CD8-positive, alpha-beta memory T cell (primary cell): Measurements from ENCODE around the gene NAA40. TPM values are rescaled to one million over a fixed set of nuclear protein-coding genes. Genes with fewer than 3 reads are reported as not detected.

Experiments used
- CTCF ChIA-PET: fragments of 350-600 bp; sonication (Branson Sonifier 250); formaldehyde crosslinking; loops from one replicate; lab custom pipeline; 2021; ENCODE audit warnings: antibody characterized with exemption; lab: Charles Lee
- POLR2A ChIA-PET: fragments of 350-600 bp; sonication (Branson Sonifier 250); formaldehyde crosslinking; loops from one replicate; lab custom pipeline; 2021; ENCODE audit warnings: antibody characterized with exemption; lab: Charles Lee
- DNase-seq, 5 donors: peaks; one replicate each; pipeline versions ENCODE4 v3.0.0 to v3.0.0-alpha.2; 2020 to 2022; ENCODE audit warnings: mixed read lengths in 1 of 5
- H3K27ac ChIP-seq: one replicate; pipeline ENCODE4 v1.7.0; 2013; ENCODE audit warnings: low read depth, mild to moderate bottlenecking, low read length, moderate library complexity
- H3K27me3 ChIP-seq: 2 replicates; pipeline ENCODE4 v1.7.0; 2013; ENCODE audit warnings: low read length, mild to moderate bottlenecking; ENCODE audit not compliant: insufficient read depth, poor library complexity, severe bottlenecking
- H3K36me3 ChIP-seq: 2 replicates; pipeline ENCODE4 v1.7.0; 2013; ENCODE audit warnings: mild to moderate bottlenecking, low read length, moderate library complexity; ENCODE audit not compliant: insufficient read depth
- H3K4me1 ChIP-seq: 2 replicates; pipeline ENCODE4 v1.7.0; 2013; ENCODE audit warnings: mild to moderate bottlenecking, low read length, moderate library complexity; ENCODE audit not compliant: insufficient read depth
- H3K4me3 ChIP-seq: 2 replicates; pipeline ENCODE4 v1.7.0; 2013; ENCODE audit warnings: mild to moderate bottlenecking, low read length
- H3K9me3 ChIP-seq: 2 replicates; pipeline ENCODE4 v1.7.0; 2013; ENCODE audit warnings: mild to moderate bottlenecking, low read length
- H3K27ac Mint-ChIP-seq, 8 donors: one replicate each; pipeline ENCODE4 v1.8.0; 2020 to 2021; ENCODE audit warnings: mixed read lengths in 8 of 8, mild to moderate bottlenecking in 6 of 8, inconsistent platforms in 3 of 8, moderate library complexity in 3 of 8
- H3K27me3 Mint-ChIP-seq, 2 donors: one replicate each; pipeline ENCODE4 v1.8.0; 2020 to 2021; ENCODE audit warnings: mixed read lengths in 2 of 2, mild to moderate bottlenecking in 1 of 2, moderate library complexity in 1 of 2
- H3K36me3 Mint-ChIP-seq, 3 donors: one replicate each; pipeline ENCODE4 v1.8.0; 2020 to 2021; ENCODE audit warnings: mixed read lengths in 3 of 3, inconsistent platforms in 1 of 3, mild to moderate bottlenecking in 1 of 3
- H3K4me1 Mint-ChIP-seq, 3 donors: one replicate each; pipeline ENCODE4 v1.8.0; 2020 to 2021; ENCODE audit warnings: mixed read lengths in 3 of 3, inconsistent platforms in 1 of 3, mild to moderate bottlenecking in 1 of 3
- H3K4me3 Mint-ChIP-seq, 7 donors: one replicate each; pipeline ENCODE4 v1.8.0; 2020 to 2021; ENCODE audit warnings: mixed read lengths in 7 of 7, mild to moderate bottlenecking in 6 of 7, moderate library complexity in 4 of 7, inconsistent platforms in 2 of 7
- H3K9me3 Mint-ChIP-seq, 5 donors: one replicate each; pipeline ENCODE4 v1.8.0; 2020 to 2022; ENCODE audit warnings: mixed read lengths in 5 of 5, mild to moderate bottlenecking in 3 of 5, moderate library complexity in 2 of 5, inconsistent platforms in 1 of 5
- polyA plus RNA-seq: library from polyadenylated mRNA; unstranded; fragments of 300-500 nt; fragmentation: Illumina TruSeq; gene quantifications from one replicate; pipeline ENCODE4 v1.2.3, GENCODE V29; 2021
- total RNA-seq, 2 experiments: library from RNA; stranded (reverse); gene quantifications; one replicate each; pipeline ENCODE4 v1.2.3, GENCODE V29; 2021

NAA40 gene
- total and polyA plus RNA-seq, 3 experiments from 2014 or later, result 15.9 to 26.2 (median 20.2) TPM

GRCh38 chr11:63907808-63908530, 30.8 kb upstream of the NAA40 start:
- Histone ChIP-seq H3K9me3 (no peaks in the 10 kb centered on the region), H3K36me3 (peaks cover 23% of the 10 kb centered on the region), H3K27me3 (no peaks in the 10 kb centered on the region), H3K27ac (no peak overlapping the region), H3K4me3 (no peak overlapping the region), H3K4me1 (no peaks in the 10 kb centered on the region)
- Mint-ChIP-seq H3K36me3 (peaks cover 4 to 60% (median 5%) of the 10 kb centered on the region in 3 donors), H3K27me3 (no peaks in the 10 kb centered on the region), H3K9me3 (no peaks in the 10 kb centered on the region), H3K27ac (no peak overlapping the region), H3K4me3 (no peak overlapping the region), H3K4me1 (peaks cover 0 to 2% (median 2%) of the 10 kb centered on the region in 3 donors)
- DNase-seq, result no peak
- POLR2A ChIA-PET, result no interaction called here
- CTCF ChIA-PET, result interaction anchor here (1.3 to 3.0 kb wide), 2 partner anchors 71 to 72 kb away, joined by 3 to 34 read pairs; partner anchors contain the start of gene MARK2

GRCh38 chr11:63908631-63909401, 30.0 kb upstream of the NAA40 start:
- DNase-seq, result no peak
- no peak overlapping the region for H3K4me3 Mint-ChIP-seq
- Histone ChIP-seq H3K9me3 (no peaks in the 10 kb centered on the region), H3K27me3 (no peaks in the 10 kb centered on the region), H3K4me3 (no peak overlapping the region), H3K4me1 (no peaks in the 10 kb centered on the region), H3K36me3 (peaks cover 15% of the 10 kb centered on the region), H3K27ac (no peak overlapping the region)
- ChIA-PET POLR2A (no interaction called here), CTCF (interaction anchor here (1.3 kb wide), 1 partner anchor 72 kb away, joined by 3 read pairs; no protein-coding TSS in a partner anchor)
- no peaks in the 10 kb centered on the region for H3K27me3 Mint-ChIP-seq
- H3K4me1 Mint-ChIP-seq, result peaks cover 0 to 2% (median 2%) of the 10 kb centered on the region in 3 donors
- H3K27ac Mint-ChIP-seq, result peak overlapping the region in 1 of 8 donors; percentile 86
- H3K36me3 Mint-ChIP-seq, result peaks cover 0 to 52% (median under 1%) of the 10 kb centered on the region in 3 donors
- no peaks in the 10 kb centered on the region for H3K9me3 Mint-ChIP-seq

DNA sequence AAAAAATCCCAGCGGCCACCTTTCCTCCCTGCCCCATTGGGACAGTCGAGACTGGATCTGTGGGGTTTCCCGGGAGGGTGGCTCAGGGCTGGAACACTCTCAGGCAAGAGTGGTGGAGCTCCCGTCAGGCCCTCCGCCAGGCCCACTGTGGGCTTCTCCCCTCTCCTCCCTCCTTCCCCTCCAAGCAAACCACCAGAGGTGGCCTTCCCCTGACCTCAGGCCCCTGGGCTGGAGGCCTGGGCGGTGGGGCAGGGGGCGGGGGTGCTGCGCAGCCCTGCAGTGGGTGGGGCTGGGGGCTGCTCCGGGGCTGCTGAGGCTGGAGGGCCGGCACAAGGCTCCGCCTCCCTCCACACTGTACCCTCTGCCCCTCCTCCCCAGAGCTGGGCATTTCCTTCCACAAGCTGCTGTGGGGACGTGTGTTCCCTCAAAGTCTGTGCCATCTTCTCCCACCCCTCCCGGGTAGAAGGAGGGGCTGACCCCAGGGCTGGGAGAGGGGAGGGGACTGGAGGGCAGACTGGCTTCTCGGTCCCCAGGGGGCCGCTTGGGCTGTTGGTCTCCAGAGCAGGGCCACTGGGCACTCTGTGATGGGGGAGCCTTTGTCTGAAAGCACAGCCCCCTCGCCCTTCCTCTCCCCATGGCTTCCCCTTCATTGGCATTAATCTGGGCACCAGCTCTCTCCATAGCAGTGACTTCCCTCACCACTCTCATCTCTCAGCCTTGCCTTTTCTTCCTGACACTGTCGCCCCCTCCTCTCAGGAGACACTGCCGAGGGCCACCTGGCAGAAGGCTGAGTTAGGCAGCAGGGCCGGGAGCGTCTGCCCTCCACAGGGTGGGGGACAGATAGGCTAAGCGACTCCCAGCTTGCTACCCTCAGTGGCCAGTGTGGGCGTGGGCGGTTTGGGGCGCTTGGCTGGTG, 29.0 kb upstream of the NAA40 start:
- POLR2A ChIA-PET, result no interaction called here
- Histone ChIP-seq H3K4me1 (no peaks in the 10 kb centered on the region), H3K27ac (no peak overlapping the region), H3K27me3 (no peaks in the 10 kb centered on the region), H3K9me3 (no peaks in the 10 kb centered on the region), H3K4me3 (no peak overlapping the region), H3K36me3 (peaks cover 4% of the 10 kb centered on the region)
- Mint-ChIP-seq H3K4me3 (no peak overlapping the region), H3K27me3 (no peaks in the 10 kb centered on the region), H3K36me3 (peaks cover 0 to 41% (median 0%) of the 10 kb centered on the region in 3 donors), H3K27ac (no peak overlapping the region), H3K9me3 (no peaks in the 10 kb centered on the region), H3K4me1 (peaks cover 0 to 3% (median 2%) of the 10 kb centered on the region in 3 donors)
- no peak for DNase-seq
- CTCF ChIA-PET, result interaction anchor here (1.3 kb wide), 1 partner anchor 73 kb away, joined by 3 read pairs; no protein-coding TSS in a partner anchor

GRCh38 chr11:63910675-63911074, 28.1 kb upstream of the NAA40 start:
- ChIA-PET CTCF (interaction anchor here (0.8 kb wide), 1 partner anchor 73 kb away, joined by 4 read pairs; no protein-coding TSS in a partner anchor), POLR2A (no interaction called here)
- no peaks in the 10 kb centered on the region for H3K27me3 ChIP-seq
- peaks cover 0 to 34% (median 0%) of the 10 kb centered on the region in 3 donors for H3K36me3 Mint-ChIP-seq
- H3K36me3 ChIP-seq, result peaks cover 4% of the 10 kb centered on the region
- H3K4me3 ChIP-seq, result no peak overlapping the region
- peaks cover 0 to 1% of the 10 kb centered on the region in 2 donors for H3K27me3 Mint-ChIP-seq
- H3K9me3 Mint-ChIP-seq, result no peaks in the 10 kb centered on the region
- peaks cover 0 to 6% (median 4%) of the 10 kb centered on the region in 3 donors for H3K4me1 Mint-ChIP-seq
- H3K9me3 ChIP-seq, result no peaks in the 10 kb centered on the region
- H3K4me3 Mint-ChIP-seq, result no peak overlapping the region
- H3K4me1 ChIP-seq, result peaks cover 1% of the 10 kb centered on the region
- H3K27ac ChIP-seq, result no peak overlapping the region
- no peak for DNase-seq
- H3K27ac Mint-ChIP-seq, result peak overlapping the region in 1 of 8 donors; percentile 58

- Mint-ChIP-seq H3K4me1 (peaks cover 0 to 9% (median 3%) of the 10 kb centered on the region in 3 donors), H3K27ac (no peak overlapping the region), H3K9me3 (no peaks in the 10 kb centered on the region), H3K36me3 (peaks cover 0 to 27% (median 0%) of the 10 kb centered on the region in 3 donors), H3K27me3 (peaks cover 0 to 1% of the 10 kb centered on the region in 2 donors), H3K4me3 (no peak overlapping the region)
- DNase-seq, result no peak
- Histone ChIP-seq H3K36me3 (peaks cover 4% of the 10 kb centered on the region), H3K4me3 (no peak overlapping the region), H3K27me3 (no peaks in the 10 kb centered on the region), H3K9me3 (no peaks in the 10 kb centered on the region), H3K27ac (no peak overlapping the region), H3K4me1 (peaks cover 8% of the 10 kb centered on the region)
- POLR2A ChIA-PET, result no interaction called here
- CTCF ChIA-PET, result interaction anchor here (0.6 kb wide), 1 partner anchor 61 kb away, joined by 3 read pairs; no protein-coding TSS in a partner anchor
Observed at GRCh38 chr11:63911440-63911839, 27.4 kb upstream of the NAA40 start.

- H3K27me3 Mint-ChIP-seq, result peaks cover 0 to 1% of the 10 kb centered on the region in 2 donors
- no peak overlapping the region for H3K27ac Mint-ChIP-seq
- ChIA-PET CTCF (interaction anchor here (0.6 kb wide), 1 partner anchor 61 kb away, joined by 3 read pairs; no protein-coding TSS in a partner anchor), POLR2A (no interaction called here)
- no peaks in the 10 kb centered on the region for H3K9me3 Mint-ChIP-seq
- H3K36me3 ChIP-seq, result peaks cover 4% of the 10 kb centered on the region
- peaks cover 8% of the 10 kb centered on the region for H3K4me1 ChIP-seq
- H3K36me3 Mint-ChIP-seq, result peaks cover 0 to 23% (median 0%) of the 10 kb centered on the region in 3 donors
- no peaks in the 10 kb centered on the region for H3K27me3 ChIP-seq
- no peak overlapping the region for H3K4me3 ChIP-seq
- DNase-seq, result no peak
- H3K4me1 Mint-ChIP-seq, result peaks cover 0 to 9% (median 3%) of the 10 kb centered on the region in 3 donors
- no peak overlapping the region for H3K27ac ChIP-seq
- no peak overlapping the region for H3K4me3 Mint-ChIP-seq
- H3K9me3 ChIP-seq, result no peaks in the 10 kb centered on the region
Observed at GRCh38 chr11:63911876-63912275, 26.9 kb upstream of the NAA40 start.

DNA sequence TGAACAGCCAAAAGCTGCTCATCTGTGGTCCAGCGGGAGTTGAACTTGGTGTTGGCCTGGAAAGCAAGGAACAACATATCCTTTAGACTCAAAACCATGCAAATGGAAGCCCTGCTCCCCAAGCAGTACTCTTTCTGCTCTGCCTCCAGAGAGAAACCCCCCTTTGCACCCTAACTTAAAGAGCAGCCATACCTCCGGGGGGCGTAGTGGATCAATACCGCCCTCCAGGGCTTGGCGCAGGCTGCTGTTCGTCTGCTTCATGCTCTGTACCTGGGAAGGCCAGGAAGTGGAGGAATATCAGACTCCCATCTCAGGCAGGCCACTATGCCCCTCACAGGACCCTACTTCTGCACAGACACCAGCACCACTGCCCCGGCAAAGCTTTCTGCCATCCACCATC, 26.1 kb upstream of the NAA40 start:
- H3K9me3 ChIP-seq, result no peaks in the 10 kb centered on the region
- no peak overlapping the region for H3K27ac ChIP-seq
- H3K4me3 Mint-ChIP-seq, result peak overlapping the region in 1 of 7 donors; percentile 71
- no peaks in the 10 kb centered on the region for H3K27me3 ChIP-seq
- peaks cover 11% of the 10 kb centered on the region for H3K4me1 ChIP-seq
- H3K36me3 Mint-ChIP-seq, result peaks cover 0 to 17% (median 0%) of the 10 kb centered on the region in 3 donors
- ChIA-PET CTCF (interaction anchor here (1.2 to 3.7 kb wide), 2 partner anchors 25 to 76 kb away, joined by 3 to 11 read pairs; no protein-coding TSS in a partner anchor), POLR2A (interaction anchor here (0.6 kb wide), 1 partner anchor 77 kb away, joined by 3 read pairs; no protein-coding TSS in a partner anchor)
- DNase-seq, result no peak
- H3K27me3 Mint-ChIP-seq, result peaks cover 0 to 1% of the 10 kb centered on the region in 2 donors
- no peak overlapping the region for H3K4me3 ChIP-seq
- H3K27ac Mint-ChIP-seq, result peak overlapping the region in 4 of 8 donors; percentile 12 to 73 (median 32)
- no peaks in the 10 kb centered on the region for H3K9me3 Mint-ChIP-seq
- peaks cover 2 to 12% (median 5%) of the 10 kb centered on the region in 3 donors for H3K4me1 Mint-ChIP-seq
- peaks cover 4% of the 10 kb centered on the region for H3K36me3 ChIP-seq
